Astrocyte of the cerebellum (primary cell): Measurements from ENCODE around the gene GJC2.

Experiments
- DNase-seq: peaks from one replicate; pipeline ENCODE4 v3.0.0-alpha.2; 2011; ENCODE audit warnings: low read depth
- H3K4me3 ChIP-seq: 2 replicates; pipeline ENCODE4 v1.5.1; 2011; ENCODE audit warnings: mild to moderate bottlenecking, low read depth, low read length, moderate library complexity
- CTCF ChIP-seq: IDR thresholded peaks from 2 replicates; pipeline ENCODE4 v1.5.1; 2012; ENCODE audit warnings: low read length, low read depth, moderate library complexity, mild to moderate bottlenecking; ENCODE audit errors: missing control alignments
- in situ Hi-C: cut with HindIII; loops from 2 replicates; pipeline ENCODE4 v1.10.0; 2017; ENCODE audit warnings: low sequenced_read_pairs

GJC2 gene

GRCh38 chr1:228206582-228207351, 57.0 kb downstream of the GJC2 start:
- TF ChIP-seq CTCF = no peak
- in situ Hi-C loops = no loop called here
- no peak for DNase-seq

GRCh38 chr1:228207381-228207810, 57.7 kb downstream of the GJC2 start:
- TF ChIP-seq CTCF = no peak
- no peak overlapping the region for H3K4me3 ChIP-seq
- in situ Hi-C loops = no loop called here
- DNase-seq = no peak

More at GRCh38 chr1:228206582-228207351, 57.0 kb downstream of the GJC2 start:
- H3K4me3 ChIP-seq = no peak overlapping the region

GRCh38 chr1:228207851-228208821, 58.4 kb downstream of the GJC2 start, which contains the start of gene OBSCN:
Gene OBSCN, plus strand, starts transcription at chr1:228208044. Its CDS starts 3,740 bp downstream, at chr1:228211784.
- H3K4me3 ChIP-seq = no peak within 1 kb of the TSS
- no peak for TF ChIP-seq CTCF
- in situ Hi-C loops = no loop called here
- no peak for DNase-seq

- in situ Hi-C loops = no loop called here
- no peak for TF ChIP-seq CTCF
- DNase-seq = no peak
- no peak overlapping the region for H3K4me3 ChIP-seq
Observed at GRCh38 chr1:228208831-228209551, 59.3 kb downstream of the GJC2 start.
